Breast epithelium (tissue), 3 donors: ENCODE data around the gene CACNA1B.

Experiments used
- CTCF ChIP-seq, 3 donors: fragments of 450-650 bp; IDR thresholded peaks; one replicate each; pipeline ENCODE4 v1.5.1; 2016 to 2017; ENCODE audit warnings: antibody characterized with exemption in 3 of 3, mild to moderate bottlenecking in 3 of 3, moderate library complexity in 3 of 3
- POLR2A ChIP-seq: fragments of 450-650 bp; IDR thresholded peaks from one replicate; pipeline ENCODE4 v1.6.1; 2016; ENCODE audit warnings: antibody characterized with exemption, mild to moderate bottlenecking, moderate library complexity
- POLR2AphosphoS5 ChIP-seq, 3 donors: sonication (generic); formaldehyde crosslinking; IDR thresholded peaks; one replicate each; pipeline ENCODE4 v1.6.1; 2017; ENCODE audit warnings: antibody characterized with exemption in 3 of 3

DNA sequence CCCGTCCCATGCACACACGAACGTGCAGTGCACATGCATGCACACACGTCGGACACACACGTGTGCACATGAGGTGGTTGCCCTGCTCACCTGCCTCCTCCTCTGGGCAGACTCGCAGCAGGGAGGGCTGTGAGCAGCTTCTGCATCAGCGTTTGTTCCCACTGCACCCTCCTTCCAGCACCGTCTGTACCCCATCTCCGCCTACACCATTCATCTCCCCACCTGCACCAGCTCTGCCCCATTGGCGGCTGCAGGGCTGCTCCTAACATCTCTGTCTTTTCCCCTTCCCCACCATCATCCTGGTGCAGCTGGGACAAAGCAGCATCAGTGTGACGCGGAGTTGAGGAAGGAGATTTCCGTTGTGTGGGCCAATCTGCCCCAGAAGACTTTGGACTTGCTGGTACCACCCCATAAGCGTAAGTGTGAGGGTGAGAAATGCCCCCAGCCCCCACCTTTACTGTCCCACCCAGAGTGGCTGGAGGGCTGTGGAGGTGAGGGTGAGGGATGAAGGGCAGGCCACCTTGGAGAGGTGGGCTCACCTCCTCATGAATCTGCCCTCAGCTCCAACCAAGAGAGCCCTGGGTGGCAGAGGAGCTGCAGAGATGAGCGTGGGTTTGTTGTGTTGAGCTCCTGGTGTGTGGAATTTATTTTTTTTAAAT, 234.6 kb downstream of the CACNA1B start:
- no peak for TF ChIP-seq CTCF (IDR thresholded peaks at IDR 0.05)
- TF ChIP-seq POLR2AphosphoS5 (IDR thresholded peaks at IDR 0.05), result no peak
- TF ChIP-seq POLR2A, result no peak
